ENCODE data around the gene MDC1.

- TF ChIP-seq CTCF (conservative IDR thresholded peaks at IDR 0.05; ENCODE audit: low read depth, low read length) (no peak), EZH2 (IDR thresholded peaks at IDR 0.05; ENCODE audit: borderline replicate concordance, low read depth, low read length, poor library complexity, severe bottlenecking) (no peak)
Measured at GRCh38 chr6:30688569-30688968, 28.5 kb downstream of the MDC1 start.

Measured in A673 (cell line).